ENCODE results near the gene UBAC2.

GRCh38 chr13:99296398-99296797 lies 95.7 kb downstream of the UBAC2 start:
- TF ChIP-seq RFX5 (IDR thresholded peaks at IDR 0.05; ENCODE audit: low read depth, low read length) (no peak), CTCF (conservative IDR thresholded peaks at IDR 0.05; ENCODE audit: low read depth, low read length) (no peak), MAZ (IDR thresholded peaks at IDR 0.05; ENCODE audit: borderline replicate concordance, low read depth, low read length) (no peak), RCOR1 (IDR thresholded peaks at IDR 0.05; ENCODE audit: insufficient replicate concordance, low read length) (no peak), SMC3 (IDR thresholded peaks at IDR 0.05; ENCODE audit: low read depth, low read length) (no peak), MAFK (IDR thresholded peaks at IDR 0.05; ENCODE audit: low read depth, low read length) (no peak), NFE2L2 (IDR thresholded peaks at IDR 0.05; ENCODE audit: low read depth, low read length) (no peak), POLR2A (IDR thresholded peaks at IDR 0.05; ENCODE audit: low read depth, low read length) (no peak), RAD21 (IDR thresholded peaks at IDR 0.05; ENCODE audit: low read length) (no peak), MXI1 (IDR thresholded peaks at IDR 0.05; ENCODE audit: borderline replicate concordance, low read depth, low read length) (no peak)
- TF ChIP-seq, protein P1, sequence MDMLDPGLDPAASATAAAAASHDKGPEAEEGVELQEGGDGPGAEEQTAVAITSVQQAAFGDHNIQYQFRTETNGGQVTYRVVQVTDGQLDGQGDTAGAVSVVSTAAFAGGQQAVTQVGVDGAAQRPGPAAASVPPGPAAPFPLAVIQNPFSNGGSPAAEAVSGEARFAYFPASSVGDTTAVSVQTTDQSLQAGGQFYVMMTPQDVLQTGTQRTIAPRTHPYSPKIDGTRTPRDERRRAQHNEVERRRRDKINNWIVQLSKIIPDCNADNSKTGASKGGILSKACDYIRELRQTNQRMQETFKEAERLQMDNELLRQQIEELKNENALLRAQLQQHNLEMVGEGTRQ (IDR thresholded peaks at IDR 0.05; ENCODE audit: low read depth, low read length), result no peak

Measured in IMR-90 (cell line).